Activated naive CD4-positive, alpha-beta T cell (primary cell): Measurements from ENCODE around the gene CEP131.
"Not testable (repeated sequence)": the region's sequence is repeated elsewhere in the genome, so short reads cannot be mapped to it uniquely, and the experiment has no call there.

ENCODE experiments used
- DNase-seq, 4 experiments: peaks; one replicate each; lab custom pipeline; 2025; lab: John Stamatoyannopoulos, UW

Gene CEP131

DNA sequence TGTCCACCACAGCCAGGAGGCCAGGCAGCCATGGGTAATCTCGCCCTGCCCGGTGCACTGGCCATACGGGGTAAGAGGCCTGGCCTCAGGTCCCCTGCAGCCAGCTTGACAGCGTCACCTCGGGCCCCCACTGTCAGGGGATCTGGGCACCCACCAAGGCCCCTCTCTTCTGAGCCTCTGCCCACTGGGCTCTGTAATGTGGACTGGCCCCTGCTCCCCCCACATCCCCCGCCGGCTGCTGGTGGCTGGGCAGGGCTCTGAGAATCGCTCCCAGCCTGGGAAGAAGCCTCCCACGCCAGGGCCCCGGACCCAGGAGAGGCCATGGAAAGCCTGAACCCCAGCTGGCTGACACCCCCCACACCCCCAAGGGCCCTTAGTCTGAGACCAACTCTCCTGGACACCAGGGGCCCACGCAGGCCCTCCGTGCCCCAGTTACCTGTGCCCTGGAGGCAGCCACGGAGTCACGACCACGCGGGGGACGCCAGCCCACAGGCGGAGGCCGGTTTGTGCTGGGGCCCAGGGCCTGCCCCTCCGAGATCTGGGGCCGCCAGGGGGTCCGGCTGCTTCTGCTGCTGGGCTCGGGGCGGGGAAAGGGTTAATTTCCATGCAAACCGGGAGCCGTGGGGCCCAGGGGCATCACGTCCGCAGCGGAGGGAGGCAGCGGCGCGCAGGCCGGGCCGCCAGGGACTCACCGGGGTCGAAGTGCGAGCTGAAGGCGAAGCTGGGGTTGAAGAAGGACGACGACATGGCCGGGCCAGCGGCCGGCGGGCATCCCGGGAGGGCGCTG, 57.3 kb downstream of the CEP131 start, which contains the start of gene PVALEF:
Gene PVALEF (plus strand): TSS at position 262 of the 787 bp plus-strand sequence. CDS start 15,720 bp downstream, outside the sequence.
- DNase-seq: no peak

DNA sequence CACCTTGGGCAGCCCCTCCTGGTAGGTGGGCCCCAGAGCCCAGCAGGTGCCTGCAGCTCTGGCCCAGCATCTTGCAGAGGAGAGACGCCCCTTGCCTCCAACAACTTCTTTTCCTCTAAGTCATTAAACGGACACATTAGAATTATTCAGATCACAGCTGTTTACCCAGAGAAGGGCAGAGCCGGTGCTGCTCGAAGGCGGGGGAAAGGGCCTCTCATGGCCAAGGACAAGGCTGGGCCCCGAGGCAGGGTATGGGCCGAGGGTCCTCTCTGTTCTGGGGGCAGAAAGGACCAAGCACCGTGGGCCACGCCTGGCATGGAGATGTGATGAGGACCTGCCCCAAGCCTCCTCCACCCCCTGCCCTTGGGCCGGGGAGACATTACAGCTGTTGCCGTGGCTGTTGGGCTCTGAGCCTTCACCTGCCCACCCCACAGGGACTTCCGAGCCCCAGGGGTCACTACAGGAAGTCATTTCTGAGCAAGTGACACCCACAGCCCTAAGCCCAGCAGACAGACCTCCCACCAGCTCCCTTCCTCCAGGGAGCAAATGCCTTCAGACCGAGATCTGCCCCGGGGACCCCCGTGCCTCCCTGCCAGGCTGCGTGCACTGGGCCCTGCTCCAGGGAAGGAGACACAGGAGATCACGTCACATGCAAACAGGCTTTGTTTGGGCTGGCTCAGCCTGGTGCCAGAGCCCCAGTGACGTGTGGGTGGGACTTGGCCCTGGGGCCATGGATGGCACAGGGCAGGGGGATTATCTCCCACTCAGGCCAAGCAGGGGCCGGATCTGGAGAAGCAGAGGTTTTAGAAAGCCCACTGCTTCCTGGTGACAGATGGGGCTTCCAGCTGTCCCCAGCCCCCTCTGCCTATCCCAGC, 58.2 kb downstream of the CEP131 start:
- DNase-seq: no peak

DNA sequence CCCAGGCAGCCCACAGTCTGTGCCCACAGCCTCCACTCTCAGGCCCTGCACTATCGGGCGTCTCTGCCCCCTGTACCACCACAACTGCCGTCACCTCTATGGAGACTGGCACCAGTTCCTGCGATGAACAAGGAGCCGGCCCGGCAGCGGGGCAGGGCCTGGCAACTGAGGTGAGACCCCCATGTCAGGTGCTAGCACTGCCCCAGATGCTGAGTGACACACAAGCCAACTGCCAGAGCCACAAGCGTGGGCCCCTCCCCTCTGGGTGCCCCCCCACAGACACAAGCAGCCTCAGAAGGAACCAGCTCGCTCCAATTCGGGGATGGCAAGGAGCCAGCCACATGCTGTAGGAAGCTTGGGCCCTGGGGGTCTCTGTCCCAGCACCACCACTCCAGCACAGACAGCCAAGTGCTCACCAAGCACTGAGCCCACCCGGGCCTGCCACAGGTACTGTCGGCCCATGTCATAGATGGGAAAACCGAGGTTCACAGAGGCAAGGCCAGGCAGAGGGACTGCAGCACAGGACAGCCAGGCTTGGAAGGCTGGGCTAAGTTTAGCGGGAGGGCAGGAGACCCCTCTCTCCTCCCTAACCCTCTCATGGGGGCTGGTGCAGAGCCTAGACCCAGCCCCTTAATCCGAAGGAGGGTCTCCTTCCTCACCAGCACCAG, 58.9 kb downstream of the CEP131 start:
- no peak for DNase-seq

DNA sequence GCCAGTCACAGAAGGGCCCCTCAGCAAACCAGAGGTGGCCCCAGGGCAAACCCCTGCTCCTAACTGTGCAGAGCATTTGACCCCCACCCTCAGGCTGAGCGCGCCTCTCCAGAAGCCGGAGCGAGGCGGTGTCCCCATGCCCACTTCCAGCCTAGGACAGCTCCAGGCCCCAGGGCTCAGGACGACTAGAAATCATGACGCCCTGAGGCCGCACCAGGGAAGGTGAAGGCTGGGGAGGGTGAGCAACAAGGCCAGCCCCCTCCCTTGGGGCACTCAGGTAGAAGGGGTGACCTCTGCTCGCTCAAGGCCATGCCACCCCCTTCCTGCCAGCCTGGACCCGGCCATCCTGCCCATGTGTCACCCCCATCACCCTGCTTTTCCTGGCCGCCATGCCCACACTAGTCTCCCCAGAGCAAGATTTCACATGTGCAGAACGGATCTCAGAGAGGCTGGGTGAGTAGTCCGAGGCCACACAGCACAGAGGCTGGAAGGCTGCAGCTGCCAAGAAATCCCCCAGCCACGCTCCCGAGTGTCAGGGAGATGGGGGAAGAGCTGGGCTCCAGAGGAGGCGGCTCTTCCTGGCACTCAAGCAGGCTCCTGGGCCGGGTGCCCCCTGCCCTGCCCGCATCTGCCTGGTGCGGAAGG, 59.6 kb downstream of the CEP131 start:
- DNase-seq: no peak

DNA sequence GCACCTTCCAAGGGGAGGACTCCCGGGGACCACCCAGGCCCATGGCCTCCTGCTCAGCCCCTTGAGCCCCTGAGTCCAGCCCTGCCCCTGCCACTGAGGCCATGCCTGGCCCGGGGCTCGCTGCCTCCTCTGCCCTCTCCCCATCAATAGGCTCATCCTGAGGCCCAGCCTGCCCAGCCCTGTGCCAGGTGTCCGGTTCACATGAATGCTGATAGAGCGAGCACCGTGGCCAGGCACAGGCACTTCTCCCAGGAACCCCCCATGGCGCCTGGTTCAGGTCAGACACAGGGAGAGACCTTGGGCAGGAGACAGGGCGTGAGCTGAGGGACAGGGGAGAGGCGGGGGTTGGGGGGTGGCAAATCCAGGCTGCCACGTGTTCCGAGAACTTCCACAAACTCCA, 60.3 kb downstream of the CEP131 start:
- no peak for DNase-seq

DNA sequence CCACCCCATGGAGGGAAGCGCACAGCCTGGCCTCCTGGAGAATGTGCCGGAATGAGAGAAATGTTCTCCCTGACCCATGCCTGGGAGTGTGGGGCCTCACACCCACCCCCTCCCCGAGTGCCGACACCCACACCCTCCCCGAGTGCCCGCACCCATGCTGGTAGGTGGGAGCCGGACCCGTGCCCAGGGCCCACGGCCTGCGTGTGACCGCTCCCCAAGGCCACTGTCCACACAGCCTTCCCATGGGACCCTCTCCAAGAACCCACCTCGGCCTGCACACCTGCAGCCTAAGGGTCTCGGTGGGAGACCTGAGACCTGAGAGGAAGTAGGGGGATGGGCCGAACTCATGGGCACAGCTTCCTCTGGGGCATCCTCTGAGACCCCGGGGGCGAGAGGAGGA, 60.8 kb downstream of the CEP131 start:
- DNase-seq: no peak

DNA sequence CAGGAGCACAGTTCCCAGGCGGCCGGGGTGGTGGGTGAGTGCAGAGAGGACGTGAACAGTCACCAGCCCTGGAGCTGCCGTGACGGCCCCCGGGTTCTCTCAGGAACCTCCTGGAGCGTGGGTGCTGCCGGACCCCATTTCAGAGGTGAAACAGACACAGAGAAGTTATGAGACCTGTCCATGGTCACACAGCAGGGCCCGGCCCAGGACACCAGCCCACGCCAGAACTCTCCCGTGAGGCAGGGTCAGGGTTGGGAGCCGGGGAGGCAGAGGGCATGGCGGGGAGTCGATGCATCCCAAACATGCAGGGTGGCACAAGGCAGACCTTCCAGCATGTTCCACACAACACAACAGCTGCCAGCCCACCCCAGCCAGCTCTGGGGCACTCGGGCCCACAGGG, 61.2 kb downstream of the CEP131 start:
- DNase-seq: no peak

DNA sequence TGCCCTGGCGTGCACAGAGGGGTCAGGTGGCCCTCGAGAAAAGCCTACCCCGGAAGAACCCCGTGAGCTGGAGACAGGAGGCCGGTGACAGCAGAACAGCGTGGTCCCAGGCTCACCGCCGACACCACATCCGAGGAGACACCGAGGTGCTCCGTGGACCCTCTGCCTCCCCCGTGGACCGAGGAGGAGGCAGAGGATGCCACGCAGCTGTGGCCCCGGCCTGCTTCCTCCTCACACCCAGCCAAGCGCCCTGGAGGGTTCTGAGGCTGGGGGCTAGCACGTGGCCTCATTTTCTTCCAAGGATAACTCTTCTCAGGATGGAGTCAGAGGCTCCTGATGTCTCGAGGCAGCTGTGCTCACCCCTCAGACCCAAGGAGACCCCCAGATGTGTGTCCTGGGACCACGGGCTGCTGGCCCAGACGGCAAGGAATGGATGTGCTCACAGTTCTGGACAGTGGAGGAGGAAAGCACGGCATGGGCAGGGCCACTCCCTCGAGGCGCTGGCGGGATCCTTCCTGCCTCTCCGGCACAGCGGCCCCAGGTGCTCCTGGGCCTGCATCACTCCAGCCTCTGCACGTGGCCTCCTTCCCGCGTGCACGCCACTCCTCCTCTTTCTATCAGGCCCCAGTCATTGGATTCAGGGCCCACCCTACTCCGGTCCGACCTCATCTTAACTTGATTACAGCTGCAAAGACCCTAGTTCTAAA, 61.9 kb downstream of the CEP131 start:
- DNase-seq: no peak

DNA sequence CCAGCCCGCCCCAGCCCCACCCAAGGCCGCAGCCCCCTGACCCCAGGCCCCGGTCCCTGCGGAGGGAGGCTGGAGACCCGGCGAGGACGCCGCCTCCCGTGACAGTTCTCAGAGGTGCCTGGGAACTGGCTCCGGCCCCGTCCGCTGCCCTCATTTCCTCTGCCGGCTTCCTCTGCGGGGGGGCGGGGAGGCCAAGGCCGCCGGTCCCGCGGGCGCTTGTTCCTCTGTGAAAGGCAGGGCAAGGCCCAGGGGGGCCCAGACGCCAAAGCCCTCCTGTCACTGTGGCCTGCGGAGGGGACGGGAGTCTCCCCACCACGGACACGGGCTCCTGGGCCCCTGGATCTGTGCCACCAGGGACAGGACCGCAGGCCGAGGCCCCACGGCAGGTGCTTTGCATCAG, 62.5 kb downstream of the CEP131 start:
- DNase-seq: no peak

DNA sequence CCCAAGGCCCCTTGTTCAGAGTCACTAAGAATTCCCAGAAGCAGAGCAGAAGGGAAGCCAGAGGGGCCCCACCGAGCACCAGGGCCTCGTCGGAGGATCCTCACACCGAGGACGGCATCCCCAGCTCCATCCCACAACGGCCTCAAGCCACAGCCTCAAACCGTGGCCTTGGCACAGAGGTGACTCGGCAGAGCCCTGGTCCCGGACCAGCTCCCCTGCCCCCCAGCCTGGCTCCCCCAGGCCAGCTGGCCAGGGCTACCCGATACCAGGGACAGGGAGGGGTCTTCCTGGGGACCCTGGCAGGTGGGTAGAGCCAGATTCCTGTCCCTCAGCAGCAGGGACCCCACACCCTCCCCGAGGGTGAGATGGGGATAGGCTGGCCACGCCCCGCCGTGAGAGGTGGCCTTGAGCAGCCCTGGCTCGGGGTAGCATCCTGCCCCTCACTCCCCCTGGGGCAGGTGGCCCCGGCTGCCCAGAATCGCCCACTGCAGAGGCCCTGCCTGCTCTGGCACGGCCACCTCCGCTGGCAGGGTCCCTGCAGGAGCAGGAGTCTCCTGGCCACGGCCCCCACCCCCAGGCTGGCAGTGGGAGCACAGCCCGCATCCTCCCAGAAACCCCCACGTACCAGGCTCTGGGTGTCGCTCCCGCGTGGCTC, 63.0 kb downstream of the CEP131 start:
- no peak for DNase-seq

DNA sequence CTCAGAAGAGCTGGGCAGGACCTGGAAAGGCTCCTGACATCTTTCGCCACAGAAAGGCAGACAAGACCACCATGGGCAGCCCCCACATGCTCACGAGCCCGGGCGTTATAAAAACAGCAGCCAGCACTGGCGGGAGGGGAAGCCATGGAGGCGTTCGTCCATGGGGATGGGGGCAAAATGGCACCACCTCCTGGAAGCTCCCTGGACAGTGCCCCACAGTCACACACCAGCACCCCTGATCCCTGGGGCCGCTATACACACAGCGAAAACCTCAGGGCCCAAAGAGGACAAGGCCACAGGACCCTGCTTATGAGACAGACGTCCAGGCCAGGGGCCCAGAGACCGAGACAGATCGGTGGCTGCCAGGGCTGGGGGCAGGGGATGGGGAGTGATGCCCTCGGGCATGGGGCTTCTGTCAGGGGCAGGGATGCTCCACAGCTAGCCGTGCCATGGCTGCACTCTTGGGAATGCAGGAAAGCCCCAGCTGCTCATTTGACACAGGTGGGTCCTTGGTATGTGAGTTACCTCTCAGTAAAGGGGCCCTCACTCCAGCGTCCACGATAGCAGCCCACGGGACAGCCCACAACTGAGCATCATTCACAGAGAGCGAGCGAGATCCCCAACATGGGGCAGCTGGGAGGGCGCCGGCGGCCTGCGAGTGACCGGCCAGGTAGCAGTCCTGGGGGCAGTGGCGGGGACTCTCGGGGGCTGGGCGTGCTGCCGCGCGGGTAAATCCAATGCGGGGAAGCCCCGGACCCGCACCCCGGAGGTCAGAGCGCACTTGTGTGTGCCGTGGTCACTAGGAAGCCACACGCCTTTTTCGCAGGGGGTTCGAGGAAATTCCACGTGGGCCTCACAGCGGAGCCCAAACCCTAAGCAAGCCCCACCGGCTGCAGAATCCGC, 63.8 kb downstream of the CEP131 start:
- no peak for DNase-seq

DNA sequence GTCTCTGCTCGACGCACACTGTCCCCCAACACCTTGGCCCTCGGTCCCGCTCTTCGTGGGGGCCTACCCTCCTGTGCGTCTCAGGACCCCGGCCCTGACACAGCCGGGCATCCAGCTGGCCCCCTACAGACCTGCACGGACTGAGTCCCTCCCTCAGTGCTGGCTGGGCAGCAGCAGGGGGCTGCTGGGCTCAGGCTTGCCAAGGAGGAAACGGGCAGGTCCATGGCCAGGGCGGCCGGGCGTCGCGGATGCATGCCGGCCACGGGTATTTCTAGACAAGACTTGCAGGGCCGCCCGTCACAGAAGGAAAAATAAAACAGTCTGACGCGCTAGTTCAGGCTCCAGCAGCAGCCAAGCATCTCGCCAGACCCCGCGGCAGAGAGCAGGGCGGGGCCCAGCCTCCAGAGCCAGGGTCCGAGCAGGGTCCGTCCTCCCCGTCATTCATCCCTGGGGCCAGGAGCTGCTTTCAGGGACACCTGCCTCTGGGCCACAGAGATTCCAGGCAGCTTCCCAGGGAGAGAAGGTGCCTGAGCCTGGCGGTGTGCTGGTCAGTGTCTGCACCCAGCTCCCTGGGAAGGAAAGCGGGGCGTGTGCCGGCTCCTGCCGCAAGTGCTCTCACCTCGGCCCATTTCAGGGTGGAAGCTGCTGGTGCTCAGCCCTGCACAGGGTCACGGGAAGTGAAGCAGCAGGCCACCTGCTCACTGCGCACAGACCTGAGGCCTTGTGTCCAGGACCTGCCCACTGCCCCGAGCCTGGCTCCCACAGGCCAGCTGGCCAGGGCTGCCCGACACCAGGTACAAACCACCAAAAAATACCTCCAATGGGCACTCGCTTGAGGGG, 64.7 kb downstream of the CEP131 start:
- no peak for DNase-seq

DNA sequence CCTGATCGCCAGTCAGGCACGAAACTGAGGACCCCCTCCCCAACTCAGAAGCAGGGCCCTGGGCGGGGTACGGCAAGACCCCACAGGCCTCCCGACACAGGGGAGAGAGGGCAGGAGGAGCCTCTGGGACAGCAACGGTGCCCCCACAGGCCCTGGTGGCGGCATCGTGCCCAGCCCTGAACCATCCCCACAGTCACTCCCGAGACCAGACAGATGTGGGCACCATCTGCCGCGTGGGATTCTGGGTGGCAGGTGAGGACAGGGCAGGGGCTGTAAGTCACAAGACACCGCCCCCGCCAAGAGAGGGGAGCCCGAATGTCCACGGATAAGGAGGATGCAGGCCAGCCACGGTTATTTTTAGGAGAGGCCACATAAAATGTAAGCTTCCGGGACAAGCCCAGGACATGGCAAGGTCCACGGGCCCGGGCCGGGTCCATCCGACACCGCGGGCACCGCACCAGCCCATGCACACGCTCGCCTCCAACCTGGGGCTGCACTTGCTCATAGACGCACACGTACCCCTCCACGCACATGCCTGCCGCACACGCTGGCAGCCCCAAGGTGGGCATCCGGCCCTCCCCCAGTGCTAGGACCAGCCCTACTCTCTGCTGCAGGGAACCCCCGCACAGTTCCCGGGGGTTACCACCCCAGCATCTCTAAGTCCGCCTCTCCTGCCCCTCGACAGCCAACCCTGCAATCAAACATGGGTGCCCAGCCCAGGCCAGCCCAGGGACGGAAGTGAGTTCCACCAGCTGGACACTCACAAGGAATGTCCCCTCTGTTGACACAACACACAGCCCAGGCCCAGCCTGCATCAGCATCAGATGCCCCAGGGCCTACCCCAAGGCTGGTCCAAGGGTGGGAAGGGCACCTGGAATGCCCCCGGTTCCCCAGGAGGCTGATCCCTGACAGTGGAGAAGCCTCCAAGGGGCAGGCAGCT, 65.6 kb downstream of the CEP131 start:
- DNase-seq: no peak

DNA sequence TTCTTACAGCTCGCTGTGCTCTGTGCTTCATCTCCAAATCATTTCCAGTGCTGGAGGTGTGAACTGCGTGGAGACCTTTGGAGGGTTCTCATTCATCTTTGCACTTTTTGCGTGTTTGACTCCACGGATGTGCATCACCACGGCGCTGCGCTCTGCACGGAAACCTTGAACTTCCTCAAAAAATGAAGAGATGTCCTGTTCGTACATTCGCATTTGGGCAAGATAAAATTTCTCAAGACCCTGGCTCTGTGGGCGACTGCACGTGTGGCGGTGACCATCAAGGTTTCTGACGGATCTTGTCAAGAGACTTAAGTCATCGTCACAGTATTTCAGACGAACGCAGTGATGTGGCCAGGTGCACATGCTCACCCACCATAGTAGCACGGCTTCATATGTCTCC, 67.8 kb downstream of the CEP131 start:
- no peak for DNase-seq

DNA sequence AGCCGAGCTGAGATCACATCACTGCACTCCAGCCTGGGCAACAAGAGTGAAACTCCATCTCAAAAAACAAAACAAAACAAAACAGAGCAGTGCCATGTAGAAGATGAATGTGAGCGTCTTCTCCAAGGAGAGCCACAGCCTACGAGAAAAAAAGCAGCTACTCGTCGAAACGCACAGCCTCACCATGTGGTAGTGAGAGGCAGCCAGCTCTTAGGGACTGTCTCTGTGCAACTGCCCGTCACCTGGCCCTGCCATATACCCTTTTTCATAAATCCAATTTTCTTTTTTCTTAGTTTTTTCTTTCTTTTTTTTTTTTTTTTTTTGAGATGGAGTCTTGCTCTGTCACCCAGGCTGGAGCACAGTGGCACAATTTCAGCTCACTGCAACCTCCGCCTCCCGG, 68.7 kb downstream of the CEP131 start:
- not testable (repeated sequence) for DNase-seq

DNA sequence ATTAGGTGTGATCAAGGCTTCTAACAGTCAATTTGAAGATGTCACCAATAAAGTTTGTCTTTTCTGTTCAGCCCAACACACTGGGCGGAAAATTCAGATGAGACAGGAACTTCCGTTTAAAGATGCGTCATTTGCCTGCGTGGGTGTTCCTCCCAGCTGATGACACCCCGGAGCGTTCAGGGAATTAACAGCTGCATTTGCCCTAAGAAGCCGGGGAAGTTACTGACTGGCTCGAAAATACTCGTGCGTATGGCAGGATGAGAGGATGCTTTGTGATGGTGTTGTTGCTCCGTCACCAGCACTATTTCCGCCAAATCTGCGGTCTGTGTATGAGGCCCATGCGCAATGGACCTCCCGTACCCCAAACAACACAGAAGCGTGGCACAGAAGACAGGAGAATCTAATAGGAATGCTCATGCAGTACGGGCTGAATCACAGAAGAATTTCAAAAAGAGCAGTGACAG, 69.4 kb downstream of the CEP131 start:
- DNase-seq: no peak

DNA sequence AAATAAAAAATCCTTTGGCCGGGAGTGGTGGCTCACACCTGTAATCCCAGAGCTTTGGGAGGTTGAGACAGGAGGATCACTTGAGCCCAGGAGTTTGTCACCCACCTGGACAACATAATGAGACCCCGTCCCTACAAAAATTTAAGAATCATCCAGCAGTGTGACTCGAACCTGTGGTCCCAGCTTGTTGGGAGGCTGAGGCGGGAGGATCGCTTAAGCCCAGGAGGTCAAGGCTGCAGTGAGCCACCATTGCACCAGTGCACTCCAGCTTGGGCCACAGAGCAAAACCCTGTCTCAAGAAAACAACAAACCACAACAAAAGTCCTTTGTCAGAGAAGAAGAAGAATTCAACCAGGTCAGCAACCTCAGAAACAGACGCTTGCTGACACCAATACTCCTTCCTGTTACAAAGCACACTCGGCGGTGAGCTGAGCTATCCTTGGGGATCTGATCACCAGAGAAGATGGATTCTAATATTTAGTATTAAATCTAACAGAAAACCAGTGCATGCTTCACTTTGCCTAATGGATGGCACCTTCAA, 70.4 kb downstream of the CEP131 start:
- DNase-seq: no peak
